ENCODE results near the gene RBM8A. TPM values are rescaled to one million over a fixed set of nuclear protein-coding genes. Genes with fewer than 3 reads are reported as not detected.
A peak's percentile ranks its signal among the peaks of the same experiment; 100 is the strongest.

The RBM8A gene
- total and polyA plus RNA-seq, 9 of the 15 experiments (the other 6 are each of a cell fraction or from before 2014, with no cell fraction given), result 215 to 1,035 (median 291) TPM

DNA sequence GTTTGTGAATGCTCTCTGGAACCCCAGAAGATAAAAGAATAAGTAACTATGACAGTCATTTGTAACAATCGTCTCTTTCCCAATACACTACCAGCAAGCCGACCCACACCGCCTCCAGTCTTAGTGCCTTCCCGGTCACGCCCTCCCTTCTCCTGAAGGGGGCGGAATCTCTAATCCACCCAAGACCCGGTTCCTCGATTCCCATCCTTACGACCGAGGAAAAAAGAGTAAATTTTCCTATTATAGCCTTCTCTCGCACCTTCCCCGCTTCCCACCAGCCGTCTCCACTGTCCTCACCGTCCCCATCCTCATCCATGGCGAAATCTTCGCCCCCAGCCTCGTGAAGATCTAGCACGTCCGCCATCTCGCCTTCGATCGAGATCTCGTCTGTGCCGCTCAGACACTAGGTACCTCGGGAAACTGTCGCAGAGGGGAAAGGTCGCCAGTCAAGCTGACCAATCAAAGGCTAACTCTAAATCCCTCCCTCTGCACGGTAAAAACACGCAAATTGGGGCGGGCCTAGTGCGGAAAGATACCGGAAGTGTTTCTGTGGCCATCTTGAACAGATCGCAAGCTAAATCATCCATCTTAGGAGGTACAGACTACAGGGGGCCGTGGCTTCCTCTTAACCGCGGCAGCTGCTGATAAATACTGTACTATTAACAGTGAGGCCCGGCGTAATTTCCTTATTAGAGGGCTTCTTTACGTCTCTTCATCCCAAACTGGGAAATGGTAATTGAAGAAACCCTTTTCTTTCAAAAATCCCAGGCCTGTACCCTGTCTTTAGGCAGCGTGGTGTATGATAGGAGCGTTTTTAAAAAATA lies at the start of gene RBM8A (continued):
- TF ChIP-seq, protein P1, sequence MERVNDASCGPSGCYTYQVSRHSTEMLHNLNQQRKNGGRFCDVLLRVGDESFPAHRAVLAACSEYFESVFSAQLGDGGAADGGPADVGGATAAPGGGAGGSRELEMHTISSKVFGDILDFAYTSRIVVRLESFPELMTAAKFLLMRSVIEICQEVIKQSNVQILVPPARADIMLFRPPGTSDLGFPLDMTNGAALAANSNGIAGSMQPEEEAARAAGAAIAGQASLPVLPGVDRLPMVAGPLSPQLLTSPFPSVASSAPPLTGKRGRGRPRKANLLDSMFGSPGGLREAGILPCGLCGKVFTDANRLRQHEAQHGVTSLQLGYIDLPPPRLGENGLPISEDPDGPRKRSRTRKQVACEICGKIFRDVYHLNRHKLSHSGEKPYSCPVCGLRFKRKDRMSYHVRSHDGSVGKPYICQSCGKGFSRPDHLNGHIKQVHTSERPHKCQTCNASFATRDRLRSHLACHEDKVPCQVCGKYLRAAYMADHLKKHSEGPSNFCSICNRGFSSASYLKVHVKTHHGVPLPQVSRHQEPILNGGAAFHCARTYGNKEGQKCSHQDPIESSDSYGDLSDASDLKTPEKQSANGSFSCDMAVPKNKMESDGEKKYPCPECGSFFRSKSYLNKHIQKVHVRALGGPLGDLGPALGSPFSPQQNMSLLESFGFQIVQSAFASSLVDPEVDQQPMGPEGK (CRISPR knock-in tag; IDR thresholded peaks at IDR 0.05; ENCODE audit: borderline replicate concordance), result 0 out of 2 replicates have a peak, but pooled peaks have one; percentile 8
- TF ChIP-seq RAD21 (CRISPR knock-in tag; conservative IDR thresholded peaks at IDR 0.05 in 1 of 2, IDR thresholded peaks at IDR 0.05 in 1 of 2) (peak; percentile 22 to 39; a peak in 3 of 4 replicates), ZNF23 (CRISPR knock-in tag; IDR thresholded peaks at IDR 0.05) (no peak), PHF8 (IDR thresholded peaks at IDR 0.05; ENCODE audit: borderline replicate concordance, low read length) (peak; percentile 98), FIP1L1 (IDR thresholded peaks at IDR 0.05; ENCODE audit: low read depth, low read length, poor library complexity, severe bottlenecking) (no peak), SRSF9 (IDR thresholded peaks at IDR 0.05; ENCODE audit: borderline replicate concordance, low read depth, low read length) (no peak), ELF2 (CRISPR knock-in tag; IDR thresholded peaks at IDR 0.05) (0 out of 2 replicates have a peak, but pooled peaks have one; percentile 38)
- TF ChIP-seq, protein P2, sequence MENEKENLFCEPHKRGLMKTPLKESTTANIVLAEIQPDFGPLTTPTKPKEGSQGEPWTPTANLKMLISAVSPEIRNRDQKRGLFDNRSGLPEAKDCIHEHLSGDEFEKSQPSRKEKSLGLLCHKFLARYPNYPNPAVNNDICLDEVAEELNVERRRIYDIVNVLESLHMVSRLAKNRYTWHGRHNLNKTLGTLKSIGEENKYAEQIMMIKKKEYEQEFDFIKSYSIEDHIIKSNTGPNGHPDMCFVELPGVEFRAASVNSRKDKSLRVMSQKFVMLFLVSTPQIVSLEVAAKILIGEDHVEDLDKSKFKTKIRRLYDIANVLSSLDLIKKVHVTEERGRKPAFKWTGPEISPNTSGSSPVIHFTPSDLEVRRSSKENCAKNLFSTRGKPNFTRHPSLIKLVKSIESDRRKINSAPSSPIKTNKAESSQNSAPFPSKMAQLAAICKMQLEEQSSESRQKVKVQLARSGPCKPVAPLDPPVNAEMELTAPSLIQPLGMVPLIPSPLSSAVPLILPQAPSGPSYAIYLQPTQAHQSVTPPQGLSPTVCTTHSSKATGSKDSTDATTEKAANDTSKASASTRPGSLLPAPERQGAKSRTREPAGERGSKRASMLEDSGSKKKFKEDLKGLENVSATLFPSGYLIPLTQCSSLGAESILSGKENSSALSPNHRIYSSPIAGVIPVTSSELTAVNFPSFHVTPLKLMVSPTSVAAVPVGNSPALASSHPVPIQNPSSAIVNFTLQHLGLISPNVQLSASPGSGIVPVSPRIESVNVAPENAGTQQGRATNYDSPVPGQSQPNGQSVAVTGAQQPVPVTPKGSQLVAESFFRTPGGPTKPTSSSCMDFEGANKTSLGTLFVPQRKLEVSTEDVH (IDR thresholded peaks at IDR 0.05; ENCODE audit: low read depth, partially characterized antibody), result peak; percentile 82
- TF ChIP-seq, protein P3, sequence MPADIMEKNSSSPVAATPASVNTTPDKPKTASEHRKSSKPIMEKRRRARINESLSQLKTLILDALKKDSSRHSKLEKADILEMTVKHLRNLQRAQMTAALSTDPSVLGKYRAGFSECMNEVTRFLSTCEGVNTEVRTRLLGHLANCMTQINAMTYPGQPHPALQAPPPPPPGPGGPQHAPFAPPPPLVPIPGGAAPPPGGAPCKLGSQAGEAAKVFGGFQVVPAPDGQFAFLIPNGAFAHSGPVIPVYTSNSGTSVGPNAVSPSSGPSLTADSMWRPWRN (IDR thresholded peaks at IDR 0.05; ENCODE audit: low read depth), result peak; percentile 35; the same call in 1 of the 2 replicates
- TF ChIP-seq, protein P4, sequence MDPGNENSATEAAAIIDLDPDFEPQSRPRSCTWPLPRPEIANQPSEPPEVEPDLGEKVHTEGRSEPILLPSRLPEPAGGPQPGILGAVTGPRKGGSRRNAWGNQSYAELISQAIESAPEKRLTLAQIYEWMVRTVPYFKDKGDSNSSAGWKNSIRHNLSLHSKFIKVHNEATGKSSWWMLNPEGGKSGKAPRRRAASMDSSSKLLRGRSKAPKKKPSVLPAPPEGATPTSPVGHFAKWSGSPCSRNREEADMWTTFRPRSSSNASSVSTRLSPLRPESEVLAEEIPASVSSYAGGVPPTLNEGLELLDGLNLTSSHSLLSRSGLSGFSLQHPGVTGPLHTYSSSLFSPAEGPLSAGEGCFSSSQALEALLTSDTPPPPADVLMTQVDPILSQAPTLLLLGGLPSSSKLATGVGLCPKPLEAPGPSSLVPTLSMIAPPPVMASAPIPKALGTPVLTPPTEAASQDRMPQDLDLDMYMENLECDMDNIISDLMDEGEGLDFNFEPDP (CRISPR knock-in tag; IDR thresholded peaks at IDR 0.05), result no peak
- TF ChIP-seq, protein P5, sequence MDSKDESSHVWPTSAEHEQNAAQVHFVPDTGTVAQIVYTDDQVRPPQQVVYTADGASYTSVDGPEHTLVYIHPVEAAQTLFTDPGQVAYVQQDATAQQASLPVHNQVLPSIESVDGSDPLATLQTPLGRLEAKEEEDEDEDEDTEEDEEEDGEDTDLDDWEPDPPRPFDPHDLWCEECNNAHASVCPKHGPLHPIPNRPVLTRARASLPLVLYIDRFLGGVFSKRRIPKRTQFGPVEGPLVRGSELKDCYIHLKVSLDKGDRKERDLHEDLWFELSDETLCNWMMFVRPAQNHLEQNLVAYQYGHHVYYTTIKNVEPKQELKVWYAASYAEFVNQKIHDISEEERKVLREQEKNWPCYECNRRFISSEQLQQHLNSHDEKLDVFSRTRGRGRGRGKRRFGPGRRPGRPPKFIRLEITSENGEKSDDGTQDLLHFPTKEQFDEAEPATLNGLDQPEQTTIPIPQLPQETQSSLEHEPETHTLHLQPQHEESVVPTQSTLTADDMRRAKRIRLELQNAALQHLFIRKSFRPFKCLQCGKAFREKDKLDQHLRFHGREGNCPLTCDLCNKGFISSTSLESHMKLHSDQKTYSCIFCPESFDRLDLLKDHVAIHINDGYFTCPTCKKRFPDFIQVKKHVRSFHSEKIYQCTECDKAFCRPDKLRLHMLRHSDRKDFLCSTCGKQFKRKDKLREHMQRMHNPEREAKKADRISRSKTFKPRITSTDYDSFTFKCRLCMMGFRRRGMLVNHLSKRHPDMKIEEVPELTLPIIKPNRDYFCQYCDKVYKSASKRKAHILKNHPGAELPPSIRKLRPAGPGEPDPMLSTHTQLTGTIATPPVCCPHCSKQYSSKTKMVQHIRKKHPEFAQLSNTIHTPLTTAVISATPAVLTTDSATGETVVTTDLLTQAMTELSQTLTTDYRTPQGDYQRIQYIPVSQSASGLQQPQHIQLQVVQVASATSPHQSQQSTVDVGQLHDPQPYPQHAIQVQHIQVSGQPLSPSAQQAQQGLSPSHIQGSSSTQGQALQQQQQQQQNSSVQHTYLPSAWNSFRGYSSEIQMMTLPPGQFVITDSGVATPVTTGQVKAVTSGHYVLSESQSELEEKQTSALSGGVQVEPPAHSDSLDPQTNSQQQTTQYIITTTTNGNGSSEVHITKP (IDR thresholded peaks at IDR 0.05; ENCODE audit: partially characterized antibody), result peak; percentile 47
- TF ChIP-seq, protein P6, sequence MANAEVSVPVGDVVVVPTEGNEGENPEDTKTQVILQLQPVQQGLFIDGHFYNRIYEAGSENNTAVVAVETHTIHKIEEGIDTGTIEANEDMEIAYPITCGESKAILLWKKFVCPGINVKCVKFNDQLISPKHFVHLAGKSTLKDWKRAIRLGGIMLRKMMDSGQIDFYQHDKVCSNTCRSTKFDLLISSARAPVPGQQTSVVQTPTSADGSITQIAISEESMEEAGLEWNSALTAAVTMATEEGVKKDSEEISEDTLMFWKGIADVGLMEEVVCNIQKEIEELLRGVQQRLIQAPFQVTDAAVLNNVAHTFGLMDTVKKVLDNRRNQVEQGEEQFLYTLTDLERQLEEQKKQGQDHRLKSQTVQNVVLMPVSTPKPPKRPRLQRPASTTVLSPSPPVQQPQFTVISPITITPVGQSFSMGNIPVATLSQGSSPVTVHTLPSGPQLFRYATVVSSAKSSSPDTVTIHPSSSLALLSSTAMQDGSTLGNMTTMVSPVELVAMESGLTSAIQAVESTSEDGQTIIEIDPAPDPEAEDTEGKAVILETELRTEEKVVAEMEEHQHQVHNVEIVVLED (CRISPR knock-in tag; IDR thresholded peaks at IDR 0.05), result 0 out of 2 replicates have a peak, but pooled peaks have one; percentile 17

All from K562 (cell line).